Body of pancreas (tissue), 4 donors: Measurements from ENCODE around the gene EHBP1. TPM values are rescaled to one million over a fixed set of nuclear protein-coding genes. Genes with fewer than 3 reads are reported as not detected.
"Not testable (repeated sequence)": the region's sequence is repeated elsewhere in the genome, so short reads cannot be mapped to it uniquely, and the experiment has no call there.

Source experiments
- ATAC-seq: fragments of 150-250 bp; one replicate; pipeline ENCODE4 v1.9.1; 2016
- DNase-seq, 4 donors: peaks; one replicate each; pipeline ENCODE4 v3.0.0-alpha.2; 2019
- H3K27ac ChIP-seq, 4 donors: fragments of 200-600 bp; sonication (generic); 1 replicate in 3 of 4; 2 replicates in 1 of 4; pipeline versions ENCODE4 v1.5.1 to v1.6.1; 2016 to 2019; ENCODE audit warnings: mild to moderate bottlenecking in 1 of 4, mixed read lengths in 1 of 4, moderate library complexity in 1 of 4
- H3K27me3 ChIP-seq, 2 donors: fragments of 200-600 bp; sonication (generic); one replicate each; pipeline ENCODE4 v1.6.0; 2016; ENCODE audit warnings: mild to moderate bottlenecking in 1 of 2
- H3K36me3 ChIP-seq, 2 donors: fragments of 200-600 bp; sonication (generic); replicated peaks in 1 of 2; 2 replicates each; pipeline ENCODE4 v1.5.1; 2016; ENCODE audit warnings: low read depth in 2 of 2; ENCODE audit not compliant: insufficient read depth in 1 of 2
- H3K4me1 ChIP-seq: fragments of 200-600 bp; sonication (generic); one replicate; pipeline ENCODE4 v1.6.0; 2016
- H3K4me3 ChIP-seq, 2 donors: fragments of 200-600 bp; sonication (generic); 1 replicate in 1 of 2; 2 replicates in 1 of 2; pipeline ENCODE4 v1.5.1; 2016 to 2019
- H3K9me3 ChIP-seq, 3 donors: fragments of 200-600 bp; sonication (generic); 1 replicate in 2 of 3; 2 replicates in 1 of 3; pipeline ENCODE4 v1.5.1; 2016
- POLR2A ChIP-seq, 3 donors: fragments of 450-650 bp; IDR thresholded peaks; one replicate each; pipeline ENCODE4 v1.6.1; 2016; ENCODE audit warnings: antibody characterized with exemption in 3 of 3, mild to moderate bottlenecking in 2 of 3
- WGBS, 2 donors: methylation state at CpG; one replicate each; pipeline ENCODE4 v1.1.5; 2017; 5-methylcytosine and 5-hydroxymethylcytosine counted together
- intact Hi-C: fragments of 100-400 bp; cut with DNase I; formaldehyde crosslinking; loops from one replicate; pipeline ENCODE4 v1.15.1; 2023
- total RNA-seq, 2 donors: library from RNA; depleted of rRNA; stranded (reverse); fragments of >200 nt; gene quantifications; one replicate each; pipeline ENCODE4 v1.1.0, GENCODE V29; 2016
- TF ChIP-seq, protein P1 (sequence below), 7 experiments: fragments of 450-650 bp in 4 of 7; fragments of 200-600 bp in 3 of 7; sonication (generic) in 3 of 7; IDR thresholded peaks; one replicate each; pipeline ENCODE4 v1.5.1; 2016 to 2019; ENCODE audit warnings: antibody characterized with exemption in 7 of 7

The EHBP1 gene
- total RNA-seq, 2 donors from 2014 or later, result 43.6 to 45.8 TPM

- peak overlapping the region in 1 of 2 donors; percentile 89 for H3K4me3 ChIP-seq
- H3K27ac ChIP-seq, result peak overlapping the region in 3 of 4 donors; percentile 89 to 93 (median 92)
- 74 to 78% methylated on average over 7 of the region's 7 CpGs for WGBS, 2 donors
- TF ChIP-seq POLR2A (IDR thresholded peaks at IDR 0.05), result no peak
- TF ChIP-seq, protein P1, sequence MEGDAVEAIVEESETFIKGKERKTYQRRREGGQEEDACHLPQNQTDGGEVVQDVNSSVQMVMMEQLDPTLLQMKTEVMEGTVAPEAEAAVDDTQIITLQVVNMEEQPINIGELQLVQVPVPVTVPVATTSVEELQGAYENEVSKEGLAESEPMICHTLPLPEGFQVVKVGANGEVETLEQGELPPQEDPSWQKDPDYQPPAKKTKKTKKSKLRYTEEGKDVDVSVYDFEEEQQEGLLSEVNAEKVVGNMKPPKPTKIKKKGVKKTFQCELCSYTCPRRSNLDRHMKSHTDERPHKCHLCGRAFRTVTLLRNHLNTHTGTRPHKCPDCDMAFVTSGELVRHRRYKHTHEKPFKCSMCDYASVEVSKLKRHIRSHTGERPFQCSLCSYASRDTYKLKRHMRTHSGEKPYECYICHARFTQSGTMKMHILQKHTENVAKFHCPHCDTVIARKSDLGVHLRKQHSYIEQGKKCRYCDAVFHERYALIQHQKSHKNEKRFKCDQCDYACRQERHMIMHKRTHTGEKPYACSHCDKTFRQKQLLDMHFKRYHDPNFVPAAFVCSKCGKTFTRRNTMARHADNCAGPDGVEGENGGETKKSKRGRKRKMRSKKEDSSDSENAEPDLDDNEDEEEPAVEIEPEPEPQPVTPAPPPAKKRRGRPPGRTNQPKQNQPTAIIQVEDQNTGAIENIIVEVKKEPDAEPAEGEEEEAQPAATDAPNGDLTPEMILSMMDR (IDR thresholded peaks at IDR 0.05), result no peak
- intact Hi-C loops, result no loop called here
- DNase-seq, result no peak
- no peaks in the 10 kb centered on the region for H3K36me3 ChIP-seq
- no peaks in the 10 kb centered on the region for H3K9me3 ChIP-seq
- no peak for ATAC-seq
- peaks cover 56% of the 10 kb centered on the region for H3K4me1 ChIP-seq
- H3K27me3 ChIP-seq, result no peaks in the 10 kb centered on the region
Observed at GRCh38 chr2:62706721-62707521, 1.4 kb downstream of the EHBP1 start.

GRCh38 chr2:62708751-62709150 is 3.2 kb downstream of the EHBP1 start:
- Histone ChIP-seq H3K4me3 (no peak overlapping the region), H3K27ac (no peak overlapping the region), H3K9me3 (no peaks in the 10 kb centered on the region), H3K4me1 (peaks cover 59% of the 10 kb centered on the region), H3K36me3 (no peaks in the 10 kb centered on the region), H3K27me3 (no peaks in the 10 kb centered on the region)
- WGBS, 2 donors, result 90% methylated on average over 1 of the region's 1 CpG
- ATAC-seq (no peak), DNase-seq (no peak)
- no peak for TF ChIP-seq POLR2A (IDR thresholded peaks at IDR 0.05)
- TF ChIP-seq, protein P1 (IDR thresholded peaks at IDR 0.05), result no peak
- intact Hi-C loops, result no loop called here

DNA sequence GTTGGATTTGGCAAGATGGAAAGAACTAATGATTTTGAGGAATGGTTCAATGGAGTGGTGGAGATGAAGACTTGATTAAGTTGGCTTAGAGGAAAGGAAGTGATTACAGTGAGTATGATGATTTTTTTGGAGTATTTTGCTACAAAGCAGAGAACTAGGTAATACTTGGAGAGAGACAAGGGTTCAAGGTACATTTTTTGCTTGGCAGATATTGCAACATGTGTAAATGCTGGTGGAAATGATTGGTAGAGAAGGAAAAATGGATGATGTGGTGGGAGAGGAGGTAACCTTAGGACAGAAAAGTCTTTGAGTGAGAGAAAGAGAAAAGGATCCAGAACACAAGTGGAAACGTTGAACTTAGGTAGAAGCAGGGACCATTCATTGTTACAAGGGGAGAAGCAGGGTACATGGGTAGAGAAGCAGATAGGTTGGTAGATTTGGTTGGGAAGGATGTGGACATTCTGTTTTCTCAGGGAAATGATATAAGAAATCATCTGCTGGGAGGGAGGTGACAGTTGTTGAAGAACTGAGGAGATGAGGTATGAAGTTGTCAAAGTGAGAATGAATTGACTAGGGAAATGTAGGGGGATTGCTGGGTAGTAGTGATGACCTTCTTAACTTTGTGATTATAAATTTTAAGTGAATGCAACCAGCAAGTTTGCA is 6.5 kb downstream of the EHBP1 start:
- Histone ChIP-seq H3K4me3 (no peak overlapping the region), H3K4me1 (peaks cover 52% of the 10 kb centered on the region), H3K36me3 (no peaks in the 10 kb centered on the region), H3K27ac (no peak overlapping the region), H3K27me3 (no peaks in the 10 kb centered on the region), H3K9me3 (no peaks in the 10 kb centered on the region)
- TF ChIP-seq POLR2A (IDR thresholded peaks at IDR 0.05), result no peak
- TF ChIP-seq, protein P1 (IDR thresholded peaks at IDR 0.05), result no peak
- ATAC-seq (no peak), DNase-seq (no peak)
- intact Hi-C loops, result no loop called here
- 88 to 91% methylated on average over 1 of the region's 1 CpG for WGBS, 2 donors

DNA sequence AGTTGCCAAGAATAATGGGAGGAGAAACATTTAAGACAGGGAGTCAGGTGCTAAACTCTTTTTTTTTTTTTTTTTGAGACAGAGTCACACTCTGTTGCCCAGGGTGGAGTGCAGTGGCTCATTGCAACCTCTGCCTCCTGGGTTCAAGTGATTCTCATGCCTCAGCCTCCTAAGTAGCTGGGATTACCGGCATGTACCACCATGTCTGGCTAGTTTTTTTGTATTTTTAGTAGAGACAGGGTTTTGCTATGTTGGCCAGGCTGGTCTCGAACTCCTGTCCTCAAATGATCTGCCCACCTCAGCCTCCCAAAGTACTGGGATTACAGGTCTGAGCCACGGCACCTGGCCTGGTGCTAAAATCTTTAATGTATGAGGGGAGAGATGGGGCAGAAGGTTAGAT is 7.7 kb downstream of the EHBP1 start:
- H3K9me3 ChIP-seq, ATAC-seq, H3K27me3 ChIP-seq, H3K4me3 ChIP-seq, DNase-seq, H3K36me3 ChIP-seq, intact Hi-C loops, H3K27ac ChIP-seq: not testable (repeated sequence)
- WGBS, 2 donors, result 90 to 100% methylated on average over 3 of the region's 3 CpGs
- H3K4me1 ChIP-seq, result peaks cover 39% of the 10 kb centered on the region

DNA sequence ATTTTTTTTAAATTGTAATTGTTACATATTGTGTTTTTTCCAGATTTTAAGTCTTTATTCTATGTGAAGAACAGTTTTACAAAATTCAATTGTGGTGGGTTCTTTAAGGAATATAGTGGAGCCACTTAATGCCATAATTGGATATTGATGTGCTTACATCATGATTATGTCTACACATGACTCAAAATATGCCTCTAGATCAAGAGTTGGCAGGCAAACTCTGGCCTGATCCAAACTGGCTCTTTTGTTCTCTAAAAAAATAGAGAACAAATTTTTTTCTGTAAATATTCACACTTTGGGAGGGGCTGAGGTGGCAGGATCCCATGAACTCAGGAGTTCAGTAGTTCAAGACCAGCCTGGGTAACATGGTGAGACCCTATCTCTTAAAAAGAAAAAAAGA is 8.3 kb downstream of the EHBP1 start:
- no peaks in the 10 kb centered on the region for H3K36me3 ChIP-seq
- TF ChIP-seq POLR2A (IDR thresholded peaks at IDR 0.05), result no peak
- TF ChIP-seq, protein P1 (IDR thresholded peaks at IDR 0.05), result no peak
- no peaks in the 10 kb centered on the region for H3K9me3 ChIP-seq
- intact Hi-C loops, result no loop called here
- no peaks in the 10 kb centered on the region for H3K27me3 ChIP-seq
- peaks cover 33% of the 10 kb centered on the region for H3K4me1 ChIP-seq
- ATAC-seq, result no peak
- DNase-seq, result no peak
- H3K27ac ChIP-seq, result no peak overlapping the region
- H3K4me3 ChIP-seq, result no peak overlapping the region
